Kasumi-1 (cell line): ENCODE data around the gene DICER1.

Experiments
- DNase-seq, 2 experiments: peaks; one replicate each; lab custom pipeline; 2025; lab: John Stamatoyannopoulos, UW

The DICER1 gene

GRCh38 chr14:95038521-95039250, 118.6 kb downstream of the DICER1 start:
- no peak for DNase-seq

DNA sequence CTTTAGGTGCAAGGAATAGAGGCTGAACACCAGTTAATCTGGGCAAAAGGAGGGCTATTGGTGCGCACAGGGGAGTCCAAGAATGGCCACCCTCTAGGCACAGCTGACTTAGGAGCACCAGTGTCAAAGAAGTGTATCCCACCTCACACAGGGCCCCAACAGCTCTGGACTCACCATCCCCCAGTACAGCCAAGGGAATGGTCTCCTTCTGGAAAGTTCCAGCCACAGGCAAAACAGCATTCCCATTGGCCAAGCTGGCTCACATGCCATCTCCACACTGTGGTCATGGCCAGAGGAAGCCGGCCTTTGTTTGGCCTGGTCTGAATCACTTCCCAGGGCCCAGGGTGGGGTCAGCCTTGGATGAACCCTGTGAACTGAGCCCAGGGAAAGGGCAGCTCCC, 120.1 kb downstream of the DICER1 start:
- DNase-seq = no peak
